GM20000 (cell line): ENCODE measurements around the gene SPTBN4.
A peak's percentile ranks its signal among the peaks of the same experiment; 100 is the strongest.

ENCODE experiments used
- DNase-seq: peaks from one replicate; pipeline ENCODE4 v3.0.0; 2012; ENCODE audit warnings: low spot score
- CTCF ChIP-seq: IDR thresholded peaks from 2 replicates; pipeline ENCODE4 v1.5.1; 2012; ENCODE audit warnings: mild to moderate bottlenecking, control low read depth; ENCODE audit errors: extremely low read depth, missing control alignments

Gene SPTBN4

GRCh38 chr19:40466985-40467734 lies at the start of gene SPTBN4:
TSS of gene SPTBN4 (plus strand) at chr19:40467001. CDS start at chr19:40472622, 5,621 bp downstream.
- peak; percentile 49 for DNase-seq
- no peak for TF ChIP-seq CTCF

GRCh38 chr19:40417643-40417981 lies 49.2 kb upstream of the SPTBN4 start:
- DNase-seq = no peak
- TF ChIP-seq CTCF = no peak

GRCh38 chr19:40418040-40418439 lies 48.8 kb upstream of the SPTBN4 start:
- TF ChIP-seq CTCF = no peak
- DNase-seq = no peak

- no peak for DNase-seq
- TF ChIP-seq CTCF = no peak
Observed at GRCh38 chr19:40419066-40419612, 47.7 kb upstream of the SPTBN4 start.

GRCh38 chr19:40419780-40420179 lies 47.0 kb upstream of the SPTBN4 start:
- TF ChIP-seq CTCF = no peak
- DNase-seq = no peak

- TF ChIP-seq CTCF = no peak
Observed at GRCh38 chr19:40420451-40420765, 46.4 kb upstream of the SPTBN4 start.

GRCh38 chr19:40420766-40421765 lies 45.7 kb upstream of the SPTBN4 start:
- peak; percentile 73 for TF ChIP-seq CTCF
- DNase-seq = peak; percentile 80

More at GRCh38 chr19:40420451-40420765, 46.4 kb upstream of the SPTBN4 start:
- no peak for DNase-seq
